Measurements from ENCODE around the gene CXCL8. TPM values are rescaled to one million over a fixed set of nuclear protein-coding genes. Genes with fewer than 3 reads are reported as not detected.
A peak's percentile ranks its signal among the peaks of the same experiment; 100 is the strongest.

CXCL8 gene
- total and polyA plus RNA-seq, 9 of the 15 experiments (the other 6 are each of a cell fraction or from before 2014, with no cell fraction given) = 1.6 to 7.7 (median 3.3) TPM

DNA sequence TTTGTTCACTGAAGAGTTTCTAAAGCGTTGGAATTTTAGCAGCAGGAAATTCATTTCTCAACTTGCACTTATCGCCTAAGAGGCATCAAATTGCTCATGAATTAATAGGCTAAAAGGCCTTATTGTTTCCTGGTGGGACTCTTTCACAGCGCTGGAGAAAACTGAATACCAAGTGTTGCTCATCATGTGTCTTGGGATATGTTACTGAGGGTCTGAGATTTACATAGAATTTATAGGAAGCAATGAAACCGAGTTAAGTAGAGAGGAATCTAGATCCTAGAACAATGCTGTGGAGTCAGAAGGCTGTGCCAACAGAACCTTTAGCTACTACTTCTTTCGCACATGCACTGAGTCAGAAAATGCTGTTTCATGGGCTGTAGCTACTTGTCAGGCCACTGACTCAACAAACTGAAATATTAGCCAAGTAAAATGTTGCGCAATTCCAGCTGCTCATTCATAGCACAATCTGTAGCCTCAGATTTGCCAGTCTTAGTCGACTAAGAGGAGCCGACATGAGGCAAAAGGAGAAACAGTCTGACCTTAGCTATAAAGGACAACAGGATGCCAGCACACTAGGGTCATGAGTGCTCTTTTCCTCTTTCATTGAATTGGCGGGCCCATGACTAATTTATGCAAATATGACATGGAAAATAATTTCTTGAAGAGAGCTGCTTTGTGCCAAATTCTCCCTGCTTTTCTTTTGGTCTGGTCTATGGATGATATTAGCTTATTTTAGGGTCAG, 35.9 kb upstream of the CXCL8 start (continued):
- TF ChIP-seq FOXJ2 (tag; IDR thresholded peaks at IDR 0.05) (peak; percentile 53; the same call in 1 of the 2 replicates), CBX3 (IDR thresholded peaks at IDR 0.05; ENCODE audit: borderline replicate concordance in 1 of 2, low read length in 2 of 2) (peak in 1 of 2 experiments; percentile 89; a peak in 1 of 3 replicates), LEF1 (IDR thresholded peaks at IDR 0.05) (peak; percentile 77), PHTF2 (CRISPR knock-in tag; IDR thresholded peaks at IDR 0.05) (no peak), CBX1 (IDR thresholded peaks at IDR 0.05; ENCODE audit: low read depth) (no peak), TGIF2 (CRISPR knock-in tag; IDR thresholded peaks at IDR 0.05) (no peak), ESRRA (IDR thresholded peaks at IDR 0.05; ENCODE audit: borderline replicate concordance, low read depth) (peak; percentile 85), EHMT2 (IDR thresholded peaks at IDR 0.05) (peak; percentile 89), MEF2A (IDR thresholded peaks at IDR 0.05; ENCODE audit: control insufficient read depth, low read depth, low read length) (no peak), POLR2A (conservative IDR thresholded peaks at IDR 0.05) (no peak), ZNF551 (CRISPR knock-in tag; IDR thresholded peaks at IDR 0.05) (no peak)
- TF ChIP-seq, protein P1, sequence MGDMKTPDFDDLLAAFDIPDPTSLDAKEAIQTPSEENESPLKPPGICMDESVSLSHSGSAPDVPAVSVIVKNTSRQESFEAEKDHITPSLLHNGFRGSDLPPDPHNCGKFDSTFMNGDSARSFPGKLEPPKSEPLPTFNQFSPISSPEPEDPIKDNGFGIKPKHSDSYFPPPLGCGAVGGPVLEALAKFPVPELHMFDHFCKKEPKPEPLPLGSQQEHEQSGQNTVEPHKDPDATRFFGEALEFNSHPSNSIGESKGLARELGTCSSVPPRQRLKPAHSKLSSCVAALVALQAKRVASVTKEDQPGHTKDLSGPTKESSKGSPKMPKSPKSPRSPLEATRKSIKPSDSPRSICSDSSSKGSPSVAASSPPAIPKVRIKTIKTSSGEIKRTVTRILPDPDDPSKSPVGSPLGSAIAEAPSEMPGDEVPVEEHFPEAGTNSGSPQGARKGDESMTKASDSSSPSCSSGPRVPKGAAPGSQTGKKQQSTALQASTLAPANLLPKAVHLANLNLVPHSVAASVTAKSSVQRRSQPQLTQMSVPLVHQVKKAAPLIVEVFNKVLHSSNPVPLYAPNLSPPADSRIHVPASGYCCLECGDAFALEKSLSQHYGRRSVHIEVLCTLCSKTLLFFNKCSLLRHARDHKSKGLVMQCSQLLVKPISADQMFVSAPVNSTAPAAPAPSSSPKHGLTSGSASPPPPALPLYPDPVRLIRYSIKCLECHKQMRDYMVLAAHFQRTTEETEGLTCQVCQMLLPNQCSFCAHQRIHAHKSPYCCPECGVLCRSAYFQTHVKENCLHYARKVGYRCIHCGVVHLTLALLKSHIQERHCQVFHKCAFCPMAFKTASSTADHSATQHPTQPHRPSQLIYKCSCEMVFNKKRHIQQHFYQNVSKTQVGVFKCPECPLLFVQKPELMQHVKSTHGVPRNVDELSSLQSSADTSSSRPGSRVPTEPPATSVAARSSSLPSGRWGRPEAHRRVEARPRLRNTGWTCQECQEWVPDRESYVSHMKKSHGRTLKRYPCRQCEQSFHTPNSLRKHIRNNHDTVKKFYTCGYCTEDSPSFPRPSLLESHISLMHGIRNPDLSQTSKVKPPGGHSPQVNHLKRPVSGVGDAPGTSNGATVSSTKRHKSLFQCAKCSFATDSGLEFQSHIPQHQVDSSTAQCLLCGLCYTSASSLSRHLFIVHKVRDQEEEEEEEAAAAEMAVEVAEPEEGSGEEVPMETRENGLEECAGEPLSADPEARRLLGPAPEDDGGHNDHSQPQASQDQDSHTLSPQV (IDR thresholded peaks at IDR 0.05) = peak; percentile 99
- TF ChIP-seq, protein P2, sequence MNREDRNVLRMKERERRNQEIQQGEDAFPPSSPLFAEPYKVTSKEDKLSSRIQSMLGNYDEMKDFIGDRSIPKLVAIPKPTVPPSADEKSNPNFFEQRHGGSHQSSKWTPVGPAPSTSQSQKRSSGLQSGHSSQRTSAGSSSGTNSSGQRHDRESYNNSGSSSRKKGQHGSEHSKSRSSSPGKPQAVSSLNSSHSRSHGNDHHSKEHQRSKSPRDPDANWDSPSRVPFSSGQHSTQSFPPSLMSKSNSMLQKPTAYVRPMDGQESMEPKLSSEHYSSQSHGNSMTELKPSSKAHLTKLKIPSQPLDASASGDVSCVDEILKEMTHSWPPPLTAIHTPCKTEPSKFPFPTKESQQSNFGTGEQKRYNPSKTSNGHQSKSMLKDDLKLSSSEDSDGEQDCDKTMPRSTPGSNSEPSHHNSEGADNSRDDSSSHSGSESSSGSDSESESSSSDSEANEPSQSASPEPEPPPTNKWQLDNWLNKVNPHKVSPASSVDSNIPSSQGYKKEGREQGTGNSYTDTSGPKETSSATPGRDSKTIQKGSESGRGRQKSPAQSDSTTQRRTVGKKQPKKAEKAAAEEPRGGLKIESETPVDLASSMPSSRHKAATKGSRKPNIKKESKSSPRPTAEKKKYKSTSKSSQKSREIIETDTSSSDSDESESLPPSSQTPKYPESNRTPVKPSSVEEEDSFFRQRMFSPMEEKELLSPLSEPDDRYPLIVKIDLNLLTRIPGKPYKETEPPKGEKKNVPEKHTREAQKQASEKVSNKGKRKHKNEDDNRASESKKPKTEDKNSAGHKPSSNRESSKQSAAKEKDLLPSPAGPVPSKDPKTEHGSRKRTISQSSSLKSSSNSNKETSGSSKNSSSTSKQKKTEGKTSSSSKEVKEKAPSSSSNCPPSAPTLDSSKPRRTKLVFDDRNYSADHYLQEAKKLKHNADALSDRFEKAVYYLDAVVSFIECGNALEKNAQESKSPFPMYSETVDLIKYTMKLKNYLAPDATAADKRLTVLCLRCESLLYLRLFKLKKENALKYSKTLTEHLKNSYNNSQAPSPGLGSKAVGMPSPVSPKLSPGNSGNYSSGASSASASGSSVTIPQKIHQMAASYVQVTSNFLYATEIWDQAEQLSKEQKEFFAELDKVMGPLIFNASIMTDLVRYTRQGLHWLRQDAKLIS (CRISPR knock-in tag; IDR thresholded peaks at IDR 0.05) = peak; percentile 43; the same call in 1 of the 2 replicates
- TF ChIP-seq, protein P3, sequence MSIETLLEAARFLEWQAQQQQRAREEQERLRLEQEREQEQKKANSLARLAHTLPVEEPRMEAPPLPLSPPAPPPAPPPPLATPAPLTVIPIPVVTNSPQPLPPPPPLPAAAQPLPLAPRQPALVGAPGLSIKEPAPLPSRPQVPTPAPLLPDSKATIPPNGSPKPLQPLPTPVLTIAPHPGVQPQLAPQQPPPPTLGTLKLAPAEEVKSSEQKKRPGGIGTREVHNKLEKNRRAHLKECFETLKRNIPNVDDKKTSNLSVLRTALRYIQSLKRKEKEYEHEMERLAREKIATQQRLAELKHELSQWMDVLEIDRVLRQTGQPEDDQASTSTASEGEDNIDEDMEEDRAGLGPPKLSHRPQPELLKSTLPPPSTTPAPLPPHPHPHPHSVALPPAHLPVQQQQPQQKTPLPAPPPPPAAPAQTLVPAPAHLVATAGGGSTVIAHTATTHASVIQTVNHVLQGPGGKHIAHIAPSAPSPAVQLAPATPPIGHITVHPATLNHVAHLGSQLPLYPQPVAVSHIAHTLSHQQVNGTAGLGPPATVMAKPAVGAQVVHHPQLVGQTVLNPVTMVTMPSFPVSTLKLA (conservative IDR thresholded peaks at IDR 0.05) = peak; percentile 30 to 66; a peak in 3 of 4 replicates
